Activated CD8-positive, alpha-beta T cell treated with anti-CD3 and anti-CD28 coated beads for 36 hours (primary cell): ENCODE results near the gene EPS8. TPM values are rescaled to one million over a fixed set of nuclear protein-coding genes. Genes with fewer than 3 reads are reported as not detected.
"Not testable (repeated sequence)": the region's sequence is repeated elsewhere in the genome, so short reads cannot be mapped to it uniquely, and the experiment has no call there.

Experiments
- ATAC-seq: fragments of 200-7000 bp; cut with Tn5 transposase; one replicate; pipeline ENCODE4 v1.10.0; 2021; ENCODE audit warnings: mild to moderate bottlenecking, moderate library complexity
- CTCF ChIA-PET: fragments of 350-600 bp; sonication (Branson Sonifier 250); formaldehyde crosslinking; loops from one replicate; lab custom pipeline; 2021; ENCODE audit warnings: antibody characterized with exemption; lab: Charles Lee
- POLR2A ChIA-PET: fragments of 350-600 bp; sonication (Branson Sonifier 250); formaldehyde crosslinking; loops from one replicate; lab custom pipeline; 2021; ENCODE audit warnings: antibody characterized with exemption; lab: Charles Lee
- DNase-seq: peaks from one replicate; pipeline ENCODE4 v3.0.0-alpha.2; 2020
- H3K27ac Mint-ChIP-seq: one replicate; pipeline ENCODE4 v1.8.0; 2021; ENCODE audit warnings: mild to moderate bottlenecking, mixed read lengths
- H3K27me3 Mint-ChIP-seq: one replicate; pipeline ENCODE4 v1.8.0; 2021; ENCODE audit warnings: mixed read lengths
- H3K36me3 Mint-ChIP-seq: one replicate; pipeline ENCODE4 v1.8.0; 2021; ENCODE audit warnings: low read depth, mixed read lengths
- H3K4me1 Mint-ChIP-seq: one replicate; pipeline ENCODE4 v1.8.0; 2021; ENCODE audit warnings: low read depth, mixed read lengths
- H3K4me3 Mint-ChIP-seq: one replicate; pipeline ENCODE4 v1.8.0; 2021; ENCODE audit warnings: mild to moderate bottlenecking, moderate library complexity, mixed read lengths
- H3K9me3 Mint-ChIP-seq: one replicate; pipeline ENCODE4 v1.8.0; 2021; ENCODE audit warnings: mixed read lengths
- intact Hi-C: fragments of 100-400 bp; cut with micrococcal nuclease; formaldehyde crosslinking; loops from one replicate; pipeline ENCODE4 v1.10.0; 2022
- total RNA-seq, 2 experiments: library from RNA; stranded (reverse); gene quantifications; one replicate each; pipeline ENCODE4 v1.2.3, GENCODE V29; 2021
- TF ChIP-seq, protein P1 (sequence below): fragments of 200-600 bp; IDR thresholded peaks from one replicate; pipeline ENCODE4 v1.8.0; 2022; ENCODE audit warnings: antibody characterized with exemption, mild to moderate bottlenecking

Gene EPS8
- total RNA-seq, 2 experiments from 2014 or later = 1.8 to 2.3 TPM

DNA sequence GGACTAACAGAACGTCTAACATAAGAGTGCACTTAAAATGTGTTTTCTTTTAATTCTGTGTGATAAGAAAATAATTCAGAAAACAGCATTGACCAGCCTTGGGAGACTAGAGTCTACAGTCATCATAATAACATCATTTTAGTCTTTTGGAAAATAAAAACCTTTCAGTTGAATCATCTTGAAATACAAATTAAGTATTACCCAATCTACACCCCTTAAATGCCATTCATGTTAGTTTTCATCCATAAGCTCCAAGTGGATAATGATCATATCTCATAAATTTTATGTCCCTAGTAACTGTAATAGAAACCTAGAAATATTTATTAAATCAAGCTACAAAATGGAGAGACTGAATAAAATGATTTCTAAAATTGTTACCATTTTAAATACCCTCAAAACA lies 32.4 kb downstream of the EPS8 start:
- Mint-ChIP-seq H3K4me3 (no peak overlapping the region), H3K36me3 (no peaks in the 10 kb centered on the region), H3K27ac (no peak overlapping the region), H3K27me3 (peaks cover 14% of the 10 kb centered on the region), H3K4me1 (no peaks in the 10 kb centered on the region), H3K9me3 (no peaks in the 10 kb centered on the region)
- ChIA-PET CTCF (no interaction called here), POLR2A (no interaction called here)
- intact Hi-C loops = no loop called here
- TF ChIP-seq, protein P1, sequence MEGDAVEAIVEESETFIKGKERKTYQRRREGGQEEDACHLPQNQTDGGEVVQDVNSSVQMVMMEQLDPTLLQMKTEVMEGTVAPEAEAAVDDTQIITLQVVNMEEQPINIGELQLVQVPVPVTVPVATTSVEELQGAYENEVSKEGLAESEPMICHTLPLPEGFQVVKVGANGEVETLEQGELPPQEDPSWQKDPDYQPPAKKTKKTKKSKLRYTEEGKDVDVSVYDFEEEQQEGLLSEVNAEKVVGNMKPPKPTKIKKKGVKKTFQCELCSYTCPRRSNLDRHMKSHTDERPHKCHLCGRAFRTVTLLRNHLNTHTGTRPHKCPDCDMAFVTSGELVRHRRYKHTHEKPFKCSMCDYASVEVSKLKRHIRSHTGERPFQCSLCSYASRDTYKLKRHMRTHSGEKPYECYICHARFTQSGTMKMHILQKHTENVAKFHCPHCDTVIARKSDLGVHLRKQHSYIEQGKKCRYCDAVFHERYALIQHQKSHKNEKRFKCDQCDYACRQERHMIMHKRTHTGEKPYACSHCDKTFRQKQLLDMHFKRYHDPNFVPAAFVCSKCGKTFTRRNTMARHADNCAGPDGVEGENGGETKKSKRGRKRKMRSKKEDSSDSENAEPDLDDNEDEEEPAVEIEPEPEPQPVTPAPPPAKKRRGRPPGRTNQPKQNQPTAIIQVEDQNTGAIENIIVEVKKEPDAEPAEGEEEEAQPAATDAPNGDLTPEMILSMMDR = no peak
- no peak for DNase-seq
- no peak for ATAC-seq

DNA sequence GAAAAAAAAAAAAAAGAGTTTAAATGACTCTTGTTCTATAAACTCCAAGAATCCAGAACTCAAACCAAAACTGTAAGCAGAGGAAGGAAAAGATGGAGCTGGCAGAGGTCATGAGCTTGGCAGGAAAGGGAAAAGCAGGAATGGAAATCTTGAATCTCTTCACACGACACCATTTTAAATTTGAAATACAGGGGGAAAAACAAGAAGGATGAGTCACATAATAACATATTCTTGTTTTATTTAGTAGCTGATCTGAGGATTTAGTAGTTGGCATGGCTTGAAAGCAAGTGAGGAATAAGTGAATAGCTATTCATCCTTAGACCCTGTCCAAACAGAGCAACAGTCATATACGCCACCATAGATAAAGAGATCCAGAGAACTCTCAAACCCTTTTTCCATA lies 35.0 kb downstream of the EPS8 start:
- H3K9me3 Mint-ChIP-seq = no peaks in the 10 kb centered on the region
- no peaks in the 10 kb centered on the region for H3K4me1 Mint-ChIP-seq
- TF ChIP-seq, protein P1 = no peak
- H3K4me3 Mint-ChIP-seq = no peak overlapping the region
- intact Hi-C loops = no loop called here
- no peaks in the 10 kb centered on the region for H3K36me3 Mint-ChIP-seq
- ChIA-PET POLR2A (no interaction called here), CTCF (interaction anchor here (1.2 to 1.9 kb wide), 2 partner anchors 18 to 163 kb away, joined by 3 to 5 read pairs; no protein-coding TSS in a partner anchor)
- no peak for ATAC-seq
- H3K27ac Mint-ChIP-seq = no peak overlapping the region
- peaks cover 12% of the 10 kb centered on the region for H3K27me3 Mint-ChIP-seq
- no peak for DNase-seq

DNA sequence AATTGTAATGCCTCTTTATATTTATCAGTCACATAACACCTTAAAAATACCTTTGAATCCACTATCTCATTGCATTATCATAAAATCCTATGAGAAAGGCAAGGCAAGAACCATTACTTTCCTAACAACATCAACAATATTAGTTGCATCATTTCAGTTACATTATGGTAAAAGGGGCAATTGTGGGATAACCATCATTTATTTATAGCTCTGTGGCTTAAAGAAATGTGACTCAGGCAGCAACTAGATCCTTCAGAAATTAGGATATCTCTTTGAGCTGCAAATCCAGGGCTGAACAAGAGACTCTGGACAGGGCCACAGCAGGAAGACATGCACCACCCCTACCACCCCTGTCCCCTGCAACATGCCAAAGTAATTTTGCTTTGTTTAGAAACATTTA lies 36.4 kb downstream of the EPS8 start:
- ChIA-PET POLR2A (interaction anchor here (0.6 kb wide), 1 partner anchor 22 kb away, joined by 3 read pairs; no protein-coding TSS in a partner anchor), CTCF (no interaction called here)
- no peak for ATAC-seq
- Mint-ChIP-seq H3K9me3 (no peaks in the 10 kb centered on the region), H3K27ac (no peak overlapping the region), H3K4me3 (no peak overlapping the region), H3K36me3 (no peaks in the 10 kb centered on the region), H3K27me3 (peaks cover 8% of the 10 kb centered on the region), H3K4me1 (no peaks in the 10 kb centered on the region)
- no peak for DNase-seq
- TF ChIP-seq, protein P1 = no peak
- intact Hi-C loops = no loop called here

DNA sequence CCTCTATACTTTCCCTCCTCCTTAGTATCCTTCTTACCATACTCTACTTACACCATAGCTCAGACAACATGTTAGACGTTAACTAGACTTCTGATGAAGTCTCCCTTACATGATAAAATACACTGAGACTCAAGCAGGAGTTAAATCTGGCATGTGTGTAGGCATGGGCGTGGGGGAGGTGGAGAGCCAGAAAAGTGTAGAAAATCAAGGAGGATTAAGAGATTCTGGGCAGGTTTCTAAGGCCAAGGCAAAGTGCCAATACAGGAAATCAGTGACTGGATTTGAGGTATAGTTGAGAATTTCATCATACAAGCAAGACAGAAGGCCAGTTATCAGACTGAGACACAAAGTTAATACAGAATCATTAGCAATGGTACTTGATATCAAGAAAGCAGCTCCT lies 37.4 kb downstream of the EPS8 start:
- no peak for ATAC-seq
- Mint-ChIP-seq H3K4me1 (no peaks in the 10 kb centered on the region), H3K27ac (no peak overlapping the region), H3K36me3 (no peaks in the 10 kb centered on the region), H3K9me3 (no peaks in the 10 kb centered on the region), H3K27me3 (peaks cover 8% of the 10 kb centered on the region), H3K4me3 (no peak overlapping the region)
- intact Hi-C loops = no loop called here
- CTCF ChIA-PET = no interaction called here
- no peak for DNase-seq
- TF ChIP-seq, protein P1 = no peak
- POLR2A ChIA-PET = no interaction called here

DNA sequence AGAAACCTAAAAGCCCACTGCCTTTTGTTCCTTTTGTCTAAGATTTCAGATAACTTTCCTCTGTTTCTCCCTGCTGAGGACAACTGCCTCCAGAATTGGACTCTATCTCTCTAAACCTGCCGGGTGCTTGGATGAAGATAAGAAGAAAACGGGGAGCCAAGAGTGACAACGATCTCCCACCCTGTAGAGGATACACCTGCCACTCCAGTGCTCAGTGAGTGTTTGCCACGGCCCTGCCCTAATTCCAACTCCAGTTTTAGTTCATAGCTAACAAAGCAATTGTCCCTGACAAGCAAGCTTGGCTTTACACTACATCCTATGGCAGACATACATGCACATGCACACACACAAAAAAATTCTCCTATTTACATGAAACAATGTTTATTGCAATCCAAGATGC lies 39.3 kb downstream of the EPS8 start:
- ATAC-seq (no peak), DNase-seq (no peak)
- intact Hi-C loops = no loop called here
- Mint-ChIP-seq H3K36me3 (no peaks in the 10 kb centered on the region), H3K4me3 (no peak overlapping the region), H3K4me1 (no peaks in the 10 kb centered on the region), H3K27ac (no peak overlapping the region), H3K27me3 (peaks cover 10% of the 10 kb centered on the region), H3K9me3 (no peaks in the 10 kb centered on the region)
- TF ChIP-seq, protein P1 = no peak
- ChIA-PET CTCF (no interaction called here), POLR2A (no interaction called here)

DNA sequence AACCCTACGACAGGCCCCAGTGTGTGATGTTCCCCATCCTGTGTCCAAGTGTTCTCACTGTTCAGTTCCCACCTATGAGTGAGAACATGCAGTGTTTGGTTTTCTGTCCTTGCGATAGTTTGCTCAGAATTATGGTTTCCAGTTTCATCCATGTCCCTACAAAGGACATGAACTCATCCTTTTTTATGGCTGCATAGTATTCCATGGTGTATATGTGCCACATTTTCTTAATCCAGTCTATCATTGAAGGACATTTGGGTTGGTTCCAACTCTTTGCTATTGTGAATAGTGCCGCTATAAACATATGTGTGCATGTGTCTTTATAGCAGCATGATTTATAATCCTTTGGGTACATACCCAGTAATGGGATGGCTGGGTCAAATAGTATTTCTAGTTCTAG lies 47.3 kb downstream of the EPS8 start:
- POLR2A ChIA-PET, H3K27ac Mint-ChIP-seq, H3K9me3 Mint-ChIP-seq, ATAC-seq, DNase-seq, H3K4me1 Mint-ChIP-seq, H3K36me3 Mint-ChIP-seq, CTCF ChIA-PET, intact Hi-C loops, H3K4me3 Mint-ChIP-seq: not testable (repeated sequence)
- peaks cover 13% of the 10 kb centered on the region for H3K27me3 Mint-ChIP-seq
